SK-N-SH (cell line): ENCODE measurements around the gene AVP.
"Not testable (repeated sequence)": the region's sequence is repeated elsewhere in the genome, so short reads cannot be mapped to it uniquely, and the experiment has no call there.

Experiments used
- CHD2 ChIP-seq: fragments of 150-350 bp; IDR thresholded peaks from 2 replicates; pipeline ENCODE4 v1.6.1; 2018; ENCODE audit warnings: low read length; ENCODE audit not compliant: partially characterized antibody
- CTCF ChIP-seq: fragments of 200-600 bp; sonication (generic); IDR thresholded peaks from 2 replicates; pipeline ENCODE4 v1.6.1; 2017; ENCODE audit warnings: antibody characterized with exemption, mild to moderate bottlenecking, moderate library complexity
- ELF1 ChIP-seq: IDR thresholded peaks from 2 replicates; pipeline ENCODE4 v1.4.0; 2012
- FOSL2 ChIP-seq: IDR thresholded peaks from 2 replicates; pipeline ENCODE4 v1.4.0; 2012; ENCODE audit warnings: low read depth, mild to moderate bottlenecking, moderate library complexity, borderline replicate concordance
- JUND ChIP-seq: IDR thresholded peaks from 2 replicates; pipeline ENCODE4 v1.4.0; 2012
- MAX ChIP-seq: IDR thresholded peaks from 2 replicates; pipeline ENCODE4 v1.4.0; 2012; ENCODE audit warnings: low read depth
- MXI1 ChIP-seq: IDR thresholded peaks from 2 replicates; pipeline ENCODE4 v1.6.1; 2012; ENCODE audit warnings: mild to moderate bottlenecking, low read depth, low read length, improper control_type of control experiment
- NFIC ChIP-seq: IDR thresholded peaks from 2 replicates; pipeline ENCODE4 v1.4.0; 2012; ENCODE audit warnings: borderline replicate concordance
- NRF1 ChIP-seq: IDR thresholded peaks from 2 replicates; pipeline ENCODE4 v1.6.1; 2012; ENCODE audit warnings: low read depth, mild to moderate bottlenecking, low read length
- POLR2AphosphoS5 ChIP-seq: IDR thresholded peaks from 2 replicates; pipeline ENCODE4 v1.6.1; 2012; ENCODE audit warnings: low read depth, low read length
- RAD21 ChIP-seq: IDR thresholded peaks from 2 replicates; pipeline ENCODE4 v1.6.1; 2012; ENCODE audit warnings: mild to moderate bottlenecking, low read length
- RFX5 ChIP-seq: IDR thresholded peaks from 2 replicates; pipeline ENCODE4 v1.6.1; 2012; ENCODE audit warnings: mild to moderate bottlenecking, improper control_type of control experiment, low read length
- SIN3A ChIP-seq: IDR thresholded peaks from 2 replicates; pipeline ENCODE4 v1.6.1; 2012; ENCODE audit warnings: low read depth, mild to moderate bottlenecking, low read length, moderate library complexity, borderline replicate concordance

- TF ChIP-seq CTCF, POLR2AphosphoS5, FOSL2, CHD2, JUND, ELF1, NRF1, RFX5, MAX, NFIC, SIN3A, MXI1, RAD21: not testable (repeated sequence)
Measured at GRCh38 chr20:3125776-3126526, 41.4 kb upstream of the AVP start.
